HepG2 (cell line): Measurements from ENCODE around the gene NAB1. TPM values are rescaled to one million over a fixed set of nuclear protein-coding genes. Genes with fewer than 3 reads are reported as not detected.

Experiments used
- ATAD3A ChIP-seq: sonication (generic); formaldehyde crosslinking; IDR thresholded peaks from 2 replicates; pipeline ENCODE4 v1.4.0; 2020; ENCODE audit warnings: missing genetic modification reagents
- EP300 ChIP-seq, 3 experiments: sonication (generic) in 1 of 3; formaldehyde crosslinking in 1 of 3; IDR thresholded peaks; 2 replicates each; pipeline versions ENCODE4 v1.5.1 to v1.6.1; 2011 to 2020; ENCODE audit warnings: low read depth in 2 of 3, low read length in 2 of 3, borderline replicate concordance in 1 of 3, improper control_type of control experiment in 1 of 3, mild to moderate bottlenecking in 1 of 3, missing genetic modification reagents in 1 of 3, moderate library complexity in 1 of 3
- FOXA1 ChIP-seq, 2 experiments: fragments of 450-650 bp in 1 of 2; sonication (generic) in 1 of 2; formaldehyde crosslinking in 1 of 2; IDR thresholded peaks; 2 replicates each; pipeline versions ENCODE4 v1.4.0 to v1.6.1; 2016 to 2020; ENCODE audit warnings: missing genetic modification reagents in 1 of 2
- HNF4A ChIP-seq: sonication (generic); formaldehyde crosslinking; IDR thresholded peaks from 2 replicates; pipeline ENCODE4 v1.4.0; 2020; ENCODE audit warnings: missing genetic modification reagents
- IRX3 ChIP-seq: sonication (generic); formaldehyde crosslinking; IDR thresholded peaks from 2 replicates; pipeline ENCODE4 v1.8.1; 2023; ENCODE audit warnings: mild to moderate bottlenecking, low read depth, missing genetic modification reagents, borderline replicate concordance
- NFKBIZ ChIP-seq: IDR thresholded peaks from 2 replicates; pipeline ENCODE4 v1.6.1; 2018; ENCODE audit warnings: missing genetic modification reagents, missing compliant biosample characterization
- PRDM10 ChIP-seq: sonication (generic); formaldehyde crosslinking; IDR thresholded peaks from 2 replicates; pipeline ENCODE4 v1.4.0; 2020; ENCODE audit warnings: low read depth, missing genetic modification reagents
- RXRB ChIP-seq: IDR thresholded peaks from 2 replicates; pipeline ENCODE4 v1.6.1; 2016; ENCODE audit warnings: borderline replicate concordance, missing genetic modification reagents, missing compliant biosample characterization
- SALL1 ChIP-seq: sonication (generic); formaldehyde crosslinking; IDR thresholded peaks from 2 replicates; pipeline ENCODE4 v1.8.0; 2022; ENCODE audit warnings: mild to moderate bottlenecking, missing genetic modification reagents
- STAT5B ChIP-seq: sonication (generic); formaldehyde crosslinking; IDR thresholded peaks from 2 replicates; pipeline ENCODE4 v1.4.0; 2020; ENCODE audit warnings: missing genetic modification reagents
- SYNCRIP ChIP-seq: fragments of 200-400 bp; formaldehyde crosslinking; IDR thresholded peaks from 2 replicates; pipeline ENCODE4 v1.6.1; 2018; ENCODE audit warnings: mild to moderate bottlenecking, low read depth, low read length; ENCODE audit not compliant: insufficient read depth
- TAF1 ChIP-seq: sonication (generic); formaldehyde crosslinking; IDR thresholded peaks from 2 replicates; pipeline ENCODE4 v1.4.0; 2020; ENCODE audit warnings: missing genetic modification reagents
- TCF7 ChIP-seq: sonication (generic); IDR thresholded peaks from 2 replicates; pipeline ENCODE4 v1.6.1; 2016; ENCODE audit warnings: antibody characterized with exemption, low read depth
- TEAD3 ChIP-seq: optimal IDR thresholded peaks from 2 replicates; pipeline ENCODE3; 2016; ENCODE audit warnings: borderline replicate concordance
- ZC3H13 ChIP-seq: sonication (generic); formaldehyde crosslinking; IDR thresholded peaks from 2 replicates; pipeline ENCODE4 v1.8.1; 2023; ENCODE audit warnings: mild to moderate bottlenecking, missing genetic modification reagents, moderate library complexity
- ZNF274 ChIP-seq: sonication (generic); formaldehyde crosslinking; IDR thresholded peaks from 2 replicates; pipeline ENCODE4 v1.5.1; 2020; ENCODE audit warnings: mild to moderate bottlenecking, missing genetic modification reagents
- ZNF275 ChIP-seq: sonication (generic); formaldehyde crosslinking; IDR thresholded peaks from 2 replicates; pipeline ENCODE4 v1.8.0; 2022; ENCODE audit warnings: missing genetic modification reagents, mild to moderate bottlenecking, inconsistent platforms, borderline replicate concordance
- ZNF44 ChIP-seq: sonication (generic); formaldehyde crosslinking; IDR thresholded peaks from 2 replicates; pipeline ENCODE4 v1.5.1; 2020; ENCODE audit warnings: mild to moderate bottlenecking, missing genetic modification reagents
- ZNF468 ChIP-seq: sonication (generic); formaldehyde crosslinking; IDR thresholded peaks from 2 replicates; pipeline ENCODE4 v1.8.0; 2022; ENCODE audit warnings: mild to moderate bottlenecking, moderate library complexity, missing genetic modification reagents
- ZNF564 ChIP-seq: sonication (generic); formaldehyde crosslinking; IDR thresholded peaks from 2 replicates; pipeline ENCODE4 v1.8.1; 2023; ENCODE audit warnings: mild to moderate bottlenecking, missing genetic modification reagents
- ZNF598 ChIP-seq: sonication (generic); formaldehyde crosslinking; IDR thresholded peaks from 2 replicates; pipeline ENCODE4 v1.5.1; 2020; ENCODE audit warnings: mild to moderate bottlenecking, missing genetic modification reagents, borderline replicate concordance
- ZNF770 ChIP-seq: sonication (generic); formaldehyde crosslinking; IDR thresholded peaks from 2 replicates; pipeline ENCODE4 v1.5.0; 2020; ENCODE audit warnings: mild to moderate bottlenecking, missing genetic modification reagents
- ZNF839 ChIP-seq: sonication (generic); formaldehyde crosslinking; IDR thresholded peaks from 2 replicates; pipeline ENCODE4 v1.4.0; 2020; ENCODE audit warnings: missing genetic modification reagents, mild to moderate bottlenecking, borderline replicate concordance
- polyA plus RNA-seq, 8 experiments: library from polyadenylated mRNA; depleted of rRNA in 3 of 8; stranded (reverse) in 7 of 8; unstranded in 1 of 8; fragments of >200 nt; fragmentation: Illumina TruSeq in 4 of 8; extraction: Trizol in 4 of 8; gene quantifications; 2 replicates each; pipeline versions ENCODE4 v1.2.1 to v1.2.3, GENCODE V29; 2011 to 2016; ENCODE audit warnings: low read depth in 4 of 8, missing spikeins in 1 of 8, mixed read lengths in 1 of 8; ENCODE audit not compliant: insufficient read depth in 1 of 8
- total RNA-seq, 5 experiments: library from RNA; depleted of rRNA; stranded (reverse); fragments of >200 nt; fragmentation: Illumina TruSeq; extraction: Trizol; gene quantifications; 2 replicates each; pipeline ENCODE4 v1.2.3, GENCODE V29; 2016; ENCODE audit warnings: low read depth in 1 of 5

Gene NAB1
- total and polyA plus RNA-seq, 2 of the 13 experiments (the other 11 are each of a cell fraction or from before 2014, with no cell fraction given), result 24.5 to 46.0 TPM

- peak; percentile 69; the same call in 1 of the 2 replicates for TF ChIP-seq ZNF274 (CRISPR knock-in tag)
- no peak for TF ChIP-seq SYNCRIP
- no peak for TF ChIP-seq ZNF275
- no peak for TF ChIP-seq STAT5B (CRISPR knock-in tag)
- TF ChIP-seq ZC3H13 (CRISPR knock-in tag), result no peak
- TF ChIP-seq SALL1 (CRISPR knock-in tag), result peak; percentile 37; the same call in 1 of the 2 replicates
- TF ChIP-seq IRX3 (CRISPR knock-in tag), result no peak
- TF ChIP-seq ZNF598 (CRISPR knock-in tag), result peak; percentile 56; the same call in 1 of the 2 replicates
- no peak for TF ChIP-seq ZNF44 (CRISPR knock-in tag)
- TF ChIP-seq ZNF468 (CRISPR knock-in tag), result no peak
- TF ChIP-seq RXRB (CRISPR knock-in tag), result 0 out of 2 replicates have a peak, but pooled peaks have one; percentile 2
- no peak for TF ChIP-seq ZNF839 (CRISPR knock-in tag)
- TF ChIP-seq ATAD3A (CRISPR knock-in tag), result no peak
- no peak for TF ChIP-seq ZNF564 (CRISPR knock-in tag)
- no peak; the same call in 1 of the 2 replicates for TF ChIP-seq NFKBIZ (CRISPR knock-in tag)
- TF ChIP-seq HNF4A (CRISPR knock-in tag), result no peak
- TF ChIP-seq FOXA1 (IDR thresholded peaks at IDR 0.05), result no peak
- no peak for TF ChIP-seq FOXA1 (CRISPR knock-in tag; IDR thresholded peaks at IDR 0.05)
- TF ChIP-seq TAF1, result peak; percentile 59; the same call in 1 of the 2 replicates
- TF ChIP-seq TEAD3 (CRISPR knock-in tag), result no peak
- no peak for TF ChIP-seq TCF7
- TF ChIP-seq EP300 (IDR thresholded peaks at IDR 0.05; ENCODE audit: low read depth in 2 of 2, low read length in 2 of 2), result no peak
- no peak for TF ChIP-seq EP300 (CRISPR knock-in tag; IDR thresholded peaks at IDR 0.05; ENCODE audit: borderline replicate concordance)
- TF ChIP-seq PRDM10 (CRISPR knock-in tag), result peak; percentile 97
- TF ChIP-seq ZNF770 (CRISPR knock-in tag), result no peak
These were observed 421 bp upstream of the NAB1 start (continued) for GRCh38 chr2:190648289-190649034.
